HepG2 (cell line): ENCODE results near the gene R3HDM1.

ENCODE experiments used
- CBFB ChIP-seq: sonication (generic); formaldehyde crosslinking; IDR thresholded peaks from 2 replicates; pipeline ENCODE4 v1.4.0; 2020; ENCODE audit warnings: missing genetic modification reagents
- ELF1 ChIP-seq: sonication (generic); formaldehyde crosslinking; IDR thresholded peaks from 2 replicates; pipeline ENCODE4 v1.4.0; 2020; ENCODE audit warnings: missing genetic modification reagents
- IRF2 ChIP-seq: IDR thresholded peaks from 2 replicates; pipeline ENCODE4 v1.6.1; 2018; ENCODE audit warnings: missing genetic modification reagents, missing compliant biosample characterization
- MYC ChIP-seq: sonication (generic); formaldehyde crosslinking; IDR thresholded peaks from 2 replicates; pipeline ENCODE4 v1.9.0; 2021; ENCODE audit warnings: missing genetic modification reagents, borderline replicate concordance
- ONECUT2 ChIP-seq: sonication (generic); formaldehyde crosslinking; IDR thresholded peaks from 2 replicates; pipeline ENCODE4 v1.4.0; 2020; ENCODE audit warnings: missing genetic modification reagents
- PBX3 ChIP-seq: sonication (generic); formaldehyde crosslinking; IDR thresholded peaks from 2 replicates; pipeline ENCODE4 v1.8.1; 2023; ENCODE audit warnings: missing genetic modification reagents, inconsistent platforms, borderline replicate concordance
- PCBP2 ChIP-seq: fragments of 200-400 bp; formaldehyde crosslinking; optimal IDR thresholded peaks from 2 replicates; pipeline ENCODE3; 2018; ENCODE audit warnings: low read length, low read depth; ENCODE audit not compliant: poor library complexity, severe bottlenecking
- PHF8 ChIP-seq: sonication (generic); formaldehyde crosslinking; IDR thresholded peaks from 2 replicates; pipeline ENCODE4 v1.5.0; 2020; ENCODE audit warnings: missing genetic modification reagents
- REST ChIP-seq, 2 experiments: IDR thresholded peaks; 2 replicates each; pipeline ENCODE4 v1.6.1; 2011 to 2012; ENCODE audit warnings: low read length in 2 of 2, borderline replicate concordance in 1 of 2, low read depth in 1 of 2, mild to moderate bottlenecking in 1 of 2, moderate library complexity in 1 of 2
- SUZ12 ChIP-seq: fragments of 150-350 bp; IDR thresholded peaks from 2 replicates; pipeline ENCODE4 v1.6.1; 2014; ENCODE audit warnings: low read depth, low read length
- TARDBP ChIP-seq: sonication (generic); formaldehyde crosslinking; IDR thresholded peaks from 2 replicates; pipeline ENCODE4 v1.8.0; 2022; ENCODE audit warnings: mild to moderate bottlenecking, missing genetic modification reagents
- ZNF276 ChIP-seq: sonication (generic); formaldehyde crosslinking; IDR thresholded peaks from 2 replicates; pipeline ENCODE4 v1.4.0; 2020; ENCODE audit warnings: mild to moderate bottlenecking, low read depth, missing genetic modification reagents
- ZNF569 ChIP-seq: sonication (generic); formaldehyde crosslinking; IDR thresholded peaks from 2 replicates; pipeline ENCODE4 v1.5.0; 2020; ENCODE audit warnings: mild to moderate bottlenecking, missing genetic modification reagents, moderate library complexity, borderline replicate concordance
- ZNF800 ChIP-seq: sonication (generic); formaldehyde crosslinking; IDR thresholded peaks from 2 replicates; pipeline ENCODE4 v1.4.0; 2020; ENCODE audit warnings: missing genetic modification reagents

- TF ChIP-seq TARDBP (CRISPR knock-in tag) (no peak), MYC (CRISPR knock-in tag) (no peak), PCBP2 (no peak), ZNF569 (CRISPR knock-in tag) (no peak), PHF8 (no peak), PBX3 (CRISPR knock-in tag) (no peak), REST (IDR thresholded peaks at IDR 0.05; ENCODE audit: borderline replicate concordance in 1 of 2, low read depth in 1 of 2, low read length in 2 of 2) (no peak), SUZ12 (no peak), ZNF800 (CRISPR knock-in tag) (no peak), IRF2 (CRISPR knock-in tag) (no peak), CBFB (CRISPR knock-in tag) (no peak), ONECUT2 (CRISPR knock-in tag) (no peak), ZNF276 (CRISPR knock-in tag) (no peak), ELF1 (CRISPR knock-in tag) (no peak)
These were observed 1.3 kb downstream of the R3HDM1 start for GRCh38 chr2:135532581-135532980.
